Measurements from ENCODE around the gene ZNF19.

Gene ZNF19

GRCh38 chr16:71439523-71439922 is 49.6 kb downstream of the ZNF19 start:
- no peak for DNase-seq
- TF ChIP-seq, protein P1, sequence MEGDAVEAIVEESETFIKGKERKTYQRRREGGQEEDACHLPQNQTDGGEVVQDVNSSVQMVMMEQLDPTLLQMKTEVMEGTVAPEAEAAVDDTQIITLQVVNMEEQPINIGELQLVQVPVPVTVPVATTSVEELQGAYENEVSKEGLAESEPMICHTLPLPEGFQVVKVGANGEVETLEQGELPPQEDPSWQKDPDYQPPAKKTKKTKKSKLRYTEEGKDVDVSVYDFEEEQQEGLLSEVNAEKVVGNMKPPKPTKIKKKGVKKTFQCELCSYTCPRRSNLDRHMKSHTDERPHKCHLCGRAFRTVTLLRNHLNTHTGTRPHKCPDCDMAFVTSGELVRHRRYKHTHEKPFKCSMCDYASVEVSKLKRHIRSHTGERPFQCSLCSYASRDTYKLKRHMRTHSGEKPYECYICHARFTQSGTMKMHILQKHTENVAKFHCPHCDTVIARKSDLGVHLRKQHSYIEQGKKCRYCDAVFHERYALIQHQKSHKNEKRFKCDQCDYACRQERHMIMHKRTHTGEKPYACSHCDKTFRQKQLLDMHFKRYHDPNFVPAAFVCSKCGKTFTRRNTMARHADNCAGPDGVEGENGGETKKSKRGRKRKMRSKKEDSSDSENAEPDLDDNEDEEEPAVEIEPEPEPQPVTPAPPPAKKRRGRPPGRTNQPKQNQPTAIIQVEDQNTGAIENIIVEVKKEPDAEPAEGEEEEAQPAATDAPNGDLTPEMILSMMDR (IDR thresholded peaks at IDR 0.05): no peak
- Histone ChIP-seq H3K9me3 (peaks cover 0 to 40% (median 35%) of the 10 kb centered on the region in 3 donors), H3K4me3 (no peak overlapping the region), H3K27ac (no peak overlapping the region), H3K36me3 (no peaks in the 10 kb centered on the region), H3K4me1 (no peaks in the 10 kb centered on the region), H3K27me3 (no peaks in the 10 kb centered on the region)
- intact Hi-C loops (cut with DNase I; ENCODE audit: low total_unique reads): no loop called here

DNA sequence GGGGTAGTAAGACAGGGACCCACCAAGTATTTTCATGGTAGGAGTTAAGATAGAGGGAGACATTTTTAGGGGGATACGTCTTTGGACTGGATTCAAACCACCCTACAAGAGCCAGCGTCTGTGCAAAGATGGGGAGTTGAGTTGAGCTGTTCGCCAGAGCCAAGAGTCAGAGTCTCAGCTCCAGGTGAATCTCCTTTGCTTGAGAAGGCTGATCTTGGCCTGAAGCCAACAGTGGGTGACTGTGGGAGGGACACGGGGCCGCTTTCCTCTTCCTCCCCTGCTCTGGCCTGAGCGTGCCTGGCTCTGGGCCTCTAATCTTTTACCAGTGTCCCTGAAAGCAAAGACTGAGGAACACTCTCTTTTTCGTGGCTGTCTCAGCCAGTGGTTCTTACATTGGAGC is 52.7 kb downstream of the ZNF19 start:
- TF ChIP-seq, protein P1 (IDR thresholded peaks at IDR 0.05): no peak
- H3K9me3 ChIP-seq: peaks cover 0 to 10% (median 5%) of the 10 kb centered on the region in 3 donors
- H3K36me3 ChIP-seq: no peaks in the 10 kb centered on the region
- no peak overlapping the region for H3K27ac ChIP-seq
- H3K27me3 ChIP-seq: peaks cover 0 to 5% of the 10 kb centered on the region in 2 donors
- intact Hi-C loops (cut with DNase I; ENCODE audit: low total_unique reads): no loop called here
- H3K4me3 ChIP-seq: no peak overlapping the region
- H3K4me1 ChIP-seq: no peaks in the 10 kb centered on the region
- no peak for DNase-seq

DNA sequence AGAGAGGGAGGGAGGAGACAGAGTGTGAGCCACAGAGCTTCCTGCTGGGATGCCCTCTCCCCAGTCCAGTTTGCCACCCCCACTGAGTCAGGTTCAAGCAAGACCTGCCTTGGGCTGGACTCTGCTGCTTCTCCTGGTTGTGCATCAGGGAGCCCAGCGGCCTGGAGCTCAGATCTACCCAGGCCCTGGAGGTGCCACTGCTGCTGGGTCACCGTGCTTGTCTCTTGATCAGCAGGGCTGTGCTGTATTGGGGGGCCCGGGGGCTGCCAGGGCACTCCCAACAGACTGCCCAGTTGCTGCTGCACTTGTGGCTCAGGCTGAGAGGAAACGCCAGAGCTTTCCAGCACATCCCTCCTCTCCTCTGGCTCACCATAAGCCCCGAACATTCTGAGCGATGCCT is 56.2 kb downstream of the ZNF19 start:
- DNase-seq: no peak
- Histone ChIP-seq H3K4me3 (no peak overlapping the region), H3K27me3 (peaks cover 0 to 9% of the 10 kb centered on the region in 2 donors), H3K27ac (no peak overlapping the region), H3K4me1 (no peaks in the 10 kb centered on the region), H3K9me3 (no peaks in the 10 kb centered on the region), H3K36me3 (no peaks in the 10 kb centered on the region)
- intact Hi-C loops (cut with DNase I; ENCODE audit: low total_unique reads): no loop called here
- TF ChIP-seq, protein P1 (IDR thresholded peaks at IDR 0.05): no peak

- no peaks in the 10 kb centered on the region for H3K9me3 ChIP-seq
- peaks cover 0 to 12% of the 10 kb centered on the region in 2 donors for H3K27me3 ChIP-seq
- TF ChIP-seq, protein P1 (IDR thresholded peaks at IDR 0.05): no peak
- no peak for DNase-seq
- intact Hi-C loops (cut with DNase I; ENCODE audit: low total_unique reads): no loop called here
- no peak overlapping the region for H3K27ac ChIP-seq
- H3K36me3 ChIP-seq: no peaks in the 10 kb centered on the region
- H3K4me1 ChIP-seq: no peaks in the 10 kb centered on the region
- H3K4me3 ChIP-seq: no peak overlapping the region
Observed at GRCh38 chr16:71431991-71432390, 57.1 kb downstream of the ZNF19 start.

DNA sequence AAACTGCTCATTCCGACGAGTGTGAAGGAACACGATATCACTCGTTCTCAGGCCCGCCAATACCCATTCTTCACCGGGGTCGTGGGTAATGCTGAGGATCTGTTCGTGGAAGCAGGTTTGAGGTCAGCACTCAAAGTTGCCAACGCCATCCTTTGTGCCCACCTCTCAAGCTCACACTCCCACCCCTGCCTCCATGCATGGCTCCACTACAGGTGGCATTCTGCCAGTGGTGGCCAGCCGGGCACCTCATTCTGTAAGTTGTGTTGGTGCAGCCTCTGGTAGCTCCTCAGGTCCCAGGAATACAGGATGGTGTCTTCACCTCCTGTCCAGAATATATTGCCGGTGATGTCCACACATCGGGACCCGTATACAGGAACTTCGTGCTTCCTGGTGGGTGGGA is 57.9 kb downstream of the ZNF19 start:
- Histone ChIP-seq H3K36me3 (no peaks in the 10 kb centered on the region), H3K27me3 (peaks cover 0 to 20% of the 10 kb centered on the region in 2 donors), H3K27ac (no peak overlapping the region), H3K4me1 (no peaks in the 10 kb centered on the region), H3K9me3 (no peaks in the 10 kb centered on the region), H3K4me3 (no peak overlapping the region)
- DNase-seq: no peak
- TF ChIP-seq, protein P1 (IDR thresholded peaks at IDR 0.05): no peak
- intact Hi-C loops (cut with DNase I; ENCODE audit: low total_unique reads): no loop called here

- TF ChIP-seq, protein P1 (IDR thresholded peaks at IDR 0.05): no peak
- intact Hi-C loops (cut with DNase I; ENCODE audit: low total_unique reads): no loop called here
- Histone ChIP-seq H3K27ac (no peak overlapping the region), H3K4me1 (no peaks in the 10 kb centered on the region), H3K27me3 (peaks cover 0 to 24% of the 10 kb centered on the region in 2 donors), H3K4me3 (no peak overlapping the region), H3K36me3 (no peaks in the 10 kb centered on the region), H3K9me3 (no peaks in the 10 kb centered on the region)
- no peak for DNase-seq
Observed at GRCh38 chr16:71430744-71431143, 58.4 kb downstream of the ZNF19 start.

All from tibial artery (tissue), 4 donors.